HL-60/S4 treated with retinoic acid at 250 ng/mL for 4 days and 3 days (cell line): ENCODE data around the gene UGT1A3.
"Not testable (repeated sequence)": the region's sequence is repeated elsewhere in the genome, so short reads cannot be mapped to it uniquely, and the experiment has no call there.

Experiments
- in situ Hi-C: fragments of 300-500 bp; cut with MboI; formaldehyde crosslinking; loops from 2 replicates; pipeline ENCODE4 v1.7.0; 2022; ENCODE audit warnings: low sequenced_read_pairs

The UGT1A3 gene

GRCh38 chr2:233707940-233708644 is 20.8 kb upstream of the UGT1A3 start:
- in situ Hi-C loops: no loop called here

GRCh38 chr2:233708942-233709341 is 19.9 kb upstream of the UGT1A3 start:
- in situ Hi-C loops: no loop called here

DNA sequence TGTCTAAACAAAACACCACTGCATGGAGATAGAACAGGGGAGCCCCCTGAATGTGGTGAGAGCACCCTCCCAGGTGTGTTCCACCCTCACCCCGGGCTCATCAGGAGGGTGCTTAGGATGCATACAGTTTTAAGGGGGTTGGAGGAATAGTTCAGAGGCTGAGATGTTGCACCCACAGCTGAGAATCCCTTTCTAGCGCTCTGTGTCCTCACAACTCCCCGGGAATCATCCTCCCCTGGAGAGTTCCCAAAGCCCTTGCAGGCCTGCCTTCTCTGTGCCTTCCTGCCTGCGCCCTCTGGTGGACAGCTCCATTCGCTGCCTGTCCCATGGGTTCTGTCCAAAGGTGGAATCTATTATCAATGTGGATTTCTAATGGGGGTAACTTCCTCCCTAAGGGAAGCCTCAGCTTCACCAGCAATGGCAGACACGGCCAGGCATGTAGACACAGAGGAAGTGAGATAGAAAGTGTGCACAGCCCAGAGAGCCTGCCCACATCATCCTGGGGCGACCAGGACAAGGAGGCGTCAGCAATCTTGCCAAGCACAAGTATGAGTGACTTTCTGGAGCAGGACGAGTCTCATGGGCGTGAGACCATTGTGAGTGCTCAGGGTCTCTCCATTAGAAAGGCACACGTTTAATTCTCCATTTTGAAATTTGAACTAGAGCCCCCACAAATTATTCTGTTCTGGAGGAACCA is 17.4 kb upstream of the UGT1A3 start:
- in situ Hi-C loops: no loop called here

GRCh38 chr2:233712611-233713261 is 16.1 kb upstream of the UGT1A3 start, which contains the start of gene UGT1A5:
UGT1A5 (plus strand) TSS chr2:233712907; CDS start chr2:233712992, 85 bp downstream.
- in situ Hi-C loops: no loop called here

DNA sequence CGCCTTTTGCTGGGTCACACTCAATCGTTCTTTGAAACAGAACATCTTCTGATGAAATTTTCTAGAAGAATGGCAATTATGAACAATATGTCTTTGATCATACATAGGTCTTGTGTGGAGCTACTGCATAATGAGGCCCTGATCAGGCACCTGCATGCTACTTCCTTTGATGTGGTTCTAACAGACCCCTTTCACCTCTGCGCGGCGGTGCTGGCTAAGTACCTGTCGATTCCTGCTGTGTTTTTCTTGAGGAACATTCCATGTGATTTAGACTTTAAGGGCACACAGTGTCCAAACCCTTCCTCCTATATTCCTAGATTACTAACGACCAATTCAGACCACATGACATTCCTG is 15.6 kb upstream of the UGT1A3 start:
- in situ Hi-C loops: no loop called here

DNA sequence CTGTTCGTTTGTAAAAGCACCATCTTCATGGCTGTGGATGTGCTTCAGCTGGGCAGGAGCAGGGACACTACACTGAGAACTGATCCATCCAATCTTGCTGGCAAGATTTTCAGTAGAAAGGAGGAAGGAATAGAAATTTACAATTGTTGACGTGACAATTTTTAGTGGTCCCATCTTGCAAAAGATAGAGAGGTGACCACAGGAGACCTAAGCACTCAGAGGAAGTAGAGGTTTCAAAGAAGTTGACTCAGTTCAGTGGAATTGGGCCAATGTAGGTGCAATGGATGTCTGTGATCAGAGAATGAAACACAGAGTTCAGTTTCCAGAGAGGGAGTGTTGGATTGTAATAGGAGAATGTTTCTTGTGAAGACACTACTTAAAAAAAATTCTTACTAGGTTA is 14.7 kb upstream of the UGT1A3 start:
- in situ Hi-C loops: no loop called here

GRCh38 chr2:233718552-233718951 is 10.3 kb upstream of the UGT1A3 start, which contains the start of gene UGT1A4:
UGT1A4 (plus strand) TSS chr2:233718736; CDS start chr2:233718821, 85 bp downstream.
- in situ Hi-C loops: no loop called here

DNA sequence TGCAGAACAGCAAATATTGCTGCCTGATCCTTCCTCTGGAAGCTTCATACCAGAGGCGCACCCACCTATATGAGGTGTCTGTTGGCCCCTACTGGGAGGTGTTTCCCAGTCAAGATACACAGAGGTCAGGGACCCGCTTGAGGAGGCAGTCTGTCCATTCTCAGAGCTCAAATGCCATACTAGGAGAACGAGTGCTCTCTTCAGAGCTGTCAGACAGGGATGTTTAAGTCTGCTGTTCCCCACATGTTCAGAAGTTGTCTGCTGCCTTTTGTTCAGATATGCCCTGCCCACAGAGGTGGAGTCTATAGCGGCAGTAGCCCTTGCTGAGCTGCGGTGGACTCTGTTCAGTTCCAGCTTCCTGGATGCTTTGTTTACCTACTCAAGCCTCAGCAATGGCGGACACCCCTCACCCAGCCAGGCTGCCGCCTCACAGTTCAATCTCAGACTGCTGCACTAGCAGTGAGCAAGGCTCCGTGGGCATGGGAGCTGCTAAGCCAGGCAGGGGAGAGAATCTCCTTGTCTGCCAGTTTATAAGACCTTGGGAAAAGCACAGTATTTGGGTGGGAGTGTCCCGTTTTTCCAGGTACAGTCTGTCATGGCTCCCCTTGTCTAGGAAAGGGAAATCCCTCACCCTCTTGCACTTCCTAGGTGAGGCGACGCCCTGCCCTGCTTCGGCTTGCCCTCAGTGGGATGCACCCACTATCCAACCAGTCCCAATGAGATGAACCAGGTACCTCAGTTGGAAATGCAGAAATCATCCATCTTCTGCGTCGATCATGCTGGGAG is 8.2 kb downstream of the UGT1A3 start:
- in situ Hi-C loops: not testable (repeated sequence)

DNA sequence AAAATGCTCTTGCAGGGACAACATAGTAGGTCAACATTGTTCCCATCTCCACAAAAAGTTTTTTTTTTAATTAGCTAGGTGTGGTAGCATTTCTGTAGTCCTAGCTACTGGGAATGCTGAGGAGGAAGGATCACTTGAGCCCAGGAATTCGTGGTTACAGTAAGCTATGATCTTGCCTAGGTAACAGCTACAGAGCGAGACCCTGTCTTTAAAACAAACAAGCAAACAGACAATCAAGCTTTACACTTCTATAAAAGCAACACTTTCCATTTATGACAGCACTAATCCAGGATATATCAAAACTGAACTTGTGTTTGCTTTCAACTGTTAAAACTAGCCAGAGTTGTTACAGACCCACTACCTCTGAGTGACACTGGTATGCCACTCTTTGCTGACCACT is 12.0 kb downstream of the UGT1A3 start:
- in situ Hi-C loops: no loop called here

- in situ Hi-C loops: no loop called here
Measured at GRCh38 chr2:233743464-233744259, 14.8 kb downstream of the UGT1A3 start.

GRCh38 chr2:233745073-233745755 is 16.4 kb downstream of the UGT1A3 start:
- in situ Hi-C loops: no loop called here

DNA sequence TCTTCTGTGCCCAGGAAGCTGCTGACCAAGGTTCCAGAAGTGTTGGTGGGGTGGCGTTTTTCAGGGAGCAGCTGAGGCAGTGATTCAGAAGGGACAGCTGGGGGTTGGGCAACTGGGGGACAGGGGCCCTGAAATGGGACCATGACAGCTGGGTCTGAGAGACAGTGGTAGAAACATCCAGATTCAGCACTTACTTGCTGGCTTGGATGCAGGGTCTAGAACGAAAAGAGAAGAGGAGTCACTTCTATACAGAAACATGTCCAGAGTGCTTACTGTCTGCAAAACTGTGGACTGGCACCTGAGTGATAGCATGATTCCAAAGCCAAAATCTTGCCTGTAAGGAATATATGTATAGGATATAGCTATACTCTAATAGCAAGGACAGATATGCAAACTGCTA is 17.0 kb downstream of the UGT1A3 start:
- in situ Hi-C loops: not testable (repeated sequence)

GRCh38 chr2:233746475-233747282 is 17.8 kb downstream of the UGT1A3 start:
- in situ Hi-C loops: no loop called here

- in situ Hi-C loops: no loop called here
Measured at GRCh38 chr2:233747283-233747544, 18.4 kb downstream of the UGT1A3 start.

DNA sequence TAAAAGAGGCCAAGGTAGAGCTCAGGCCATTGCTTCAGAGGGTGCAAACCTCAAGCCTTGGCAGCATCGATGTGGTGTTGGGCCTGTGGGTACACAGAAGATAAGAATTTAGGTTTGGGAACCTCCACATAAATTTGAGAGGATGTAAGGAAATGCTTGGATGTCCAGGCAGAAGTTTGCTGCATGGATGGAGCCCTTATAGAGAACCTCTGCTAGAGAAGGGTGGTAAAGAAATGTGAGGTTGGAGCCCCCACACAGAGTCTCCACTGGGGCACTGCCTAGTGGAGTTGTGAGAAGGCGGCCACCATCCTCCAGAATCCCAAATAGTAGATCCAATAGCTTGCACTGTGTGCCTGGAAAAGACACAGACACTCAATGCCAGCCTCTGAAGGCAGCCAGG is 21.8 kb downstream of the UGT1A3 start:
- in situ Hi-C loops: not testable (repeated sequence)

DNA sequence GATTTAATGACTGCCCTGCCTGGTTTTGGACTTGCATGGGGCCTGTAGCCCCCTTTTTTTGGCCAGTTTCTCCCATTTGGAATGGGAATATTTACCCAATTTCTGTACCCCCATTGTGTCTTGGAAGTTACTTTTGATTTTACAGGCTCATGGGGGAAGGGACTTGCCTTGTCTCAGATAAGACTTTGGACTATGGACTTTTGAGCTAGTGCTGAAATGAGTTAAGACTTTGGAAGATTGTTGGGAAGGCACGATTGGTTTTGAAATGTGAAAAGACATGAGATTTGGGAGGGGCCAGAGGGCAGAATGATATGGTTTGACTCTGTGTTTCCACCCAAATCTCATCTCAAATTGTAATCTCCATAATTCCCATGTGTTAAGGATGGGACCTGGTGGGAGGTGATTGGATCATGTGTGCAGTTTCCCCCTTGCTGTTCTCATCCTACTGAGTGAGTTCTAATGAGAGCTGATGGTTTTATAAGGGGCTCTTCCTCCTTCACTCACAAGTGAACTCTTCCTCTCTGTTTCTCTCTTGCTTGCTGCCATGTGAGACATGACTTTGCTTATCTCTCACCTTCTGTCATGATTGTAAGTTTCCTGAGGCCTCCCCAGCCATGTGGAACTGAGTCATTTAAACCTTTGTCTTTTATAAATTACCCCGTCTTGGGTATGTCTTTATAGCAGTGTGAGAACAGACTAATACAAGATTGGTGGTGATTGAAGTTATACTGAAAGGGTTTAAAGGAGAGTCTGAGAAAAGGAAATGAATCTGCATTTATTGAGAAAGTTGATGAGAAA is 22.6 kb downstream of the UGT1A3 start:
- in situ Hi-C loops: not testable (repeated sequence)

DNA sequence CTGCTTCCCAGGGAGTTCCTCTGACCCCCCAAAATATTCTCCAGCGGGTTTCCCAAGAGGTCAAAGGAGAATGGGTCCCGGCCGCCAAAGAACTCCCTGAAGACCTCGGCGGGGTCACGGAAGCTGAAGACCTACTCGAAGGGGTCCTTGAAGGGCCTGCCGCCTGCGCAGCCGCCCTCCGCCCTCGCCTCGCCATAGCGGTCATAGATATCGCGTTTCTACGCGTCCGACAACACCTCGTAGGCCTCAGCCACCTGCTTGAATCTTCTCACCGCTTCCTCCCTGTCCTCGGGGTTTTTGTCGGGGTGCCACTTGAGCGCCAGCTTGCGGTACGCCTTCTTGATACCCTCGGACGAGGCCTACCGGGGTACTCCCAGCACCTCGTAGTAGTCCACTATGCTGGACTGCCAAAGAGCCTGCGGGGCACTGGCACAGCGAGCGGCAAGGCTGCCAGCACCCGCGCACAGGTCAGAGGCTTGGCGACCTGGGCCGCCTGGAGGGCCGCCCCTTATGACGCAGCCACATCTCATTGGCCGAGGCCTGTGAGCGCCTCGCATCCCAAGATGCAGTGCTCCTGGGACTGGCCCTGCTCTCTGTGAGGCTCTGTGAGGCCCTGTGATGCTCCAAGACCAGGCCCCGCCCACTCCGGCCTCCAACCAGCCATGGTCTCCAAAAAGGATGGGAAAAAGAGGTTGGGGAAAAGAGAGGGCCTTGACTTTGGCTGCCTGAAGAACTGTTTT is 26.2 kb downstream of the UGT1A3 start:
- in situ Hi-C loops: no loop called here
